Ectodermal cell (in vitro differentiated cells): ENCODE measurements around the gene ZC2HC1B.

ENCODE experiments used
- H3K27ac ChIP-seq: 2 replicates; pipeline ENCODE4 v1.7.0; 2013; ENCODE audit warnings: mild to moderate bottlenecking, low read depth, low read length; ENCODE audit not compliant: insufficient read depth, poor library complexity, severe bottlenecking
- H3K27me3 ChIP-seq: 2 replicates; pipeline ENCODE4 v1.7.0; 2013; ENCODE audit warnings: mild to moderate bottlenecking, low read length; ENCODE audit not compliant: insufficient read depth, control insufficient read depth, poor library complexity, severe bottlenecking
- H3K36me3 ChIP-seq: one replicate; pipeline ENCODE4 v1.7.0; 2013; ENCODE audit warnings: low read length; ENCODE audit not compliant: control insufficient read depth, insufficient read depth
- H3K4me1 ChIP-seq: one replicate; pipeline ENCODE4 v1.7.0; 2013; ENCODE audit warnings: low read length; ENCODE audit not compliant: control insufficient read depth, insufficient read depth
- H3K4me3 ChIP-seq: 2 replicates; pipeline ENCODE4 v1.7.0; 2013; ENCODE audit warnings: low read depth, low read length, control low read depth; ENCODE audit not compliant: insufficient read depth
- H3K9me3 ChIP-seq: 2 replicates; pipeline ENCODE4 v1.7.0; 2013; ENCODE audit warnings: mild to moderate bottlenecking, low read length, moderate library complexity; ENCODE audit not compliant: control insufficient read depth
- WGBS, 2 experiments: methylation state at CpG; one replicate each; pipeline ENCODE4 v1.1.7; 2013; ENCODE audit warnings: missing lambda C conversion rate in 2 of 2; 5-methylcytosine and 5-hydroxymethylcytosine counted together

ZC2HC1B gene

GRCh38 chr6:143967706-143968376 is 103.6 kb downstream of the ZC2HC1B start:
- H3K4me3 ChIP-seq, result no peak overlapping the region
- no peak overlapping the region for H3K27ac ChIP-seq
- peaks cover 75% of the 10 kb centered on the region for H3K4me1 ChIP-seq
- H3K27me3 ChIP-seq, result peaks cover 62% of the 10 kb centered on the region
- WGBS, 2 experiments, result 26 to 53% methylated on average over 2 to 5 of the region's 5 CpGs
- H3K36me3 ChIP-seq, result no peaks in the 10 kb centered on the region
- H3K9me3 ChIP-seq, result no peaks in the 10 kb centered on the region

GRCh38 chr6:143969077-143969476 is 104.8 kb downstream of the ZC2HC1B start:
- Histone ChIP-seq H3K4me1 (peaks cover 71% of the 10 kb centered on the region), H3K9me3 (no peaks in the 10 kb centered on the region), H3K36me3 (no peaks in the 10 kb centered on the region), H3K4me3 (no peak overlapping the region), H3K27ac (no peak overlapping the region), H3K27me3 (peaks cover 57% of the 10 kb centered on the region)
- WGBS, 2 experiments, result 12% methylated on average over 1 of the region's 2 CpGs; no CpG with 5 or more reads in 1 of the 2 experiments

- H3K27me3 ChIP-seq, result peaks cover 49% of the 10 kb centered on the region
- 74 to 76% methylated on average over 4 to 6 of the region's 6 CpGs for WGBS, 2 experiments
- H3K36me3 ChIP-seq, result no peaks in the 10 kb centered on the region
- H3K9me3 ChIP-seq, result no peaks in the 10 kb centered on the region
- H3K4me3 ChIP-seq, result no peak overlapping the region
- no peak overlapping the region for H3K27ac ChIP-seq
- H3K4me1 ChIP-seq, result peaks cover 62% of the 10 kb centered on the region
These were observed 106.4 kb downstream of the ZC2HC1B start for GRCh38 chr6:143970456-143971218.

- H3K27ac ChIP-seq, result no peak overlapping the region
- H3K27me3 ChIP-seq, result peaks cover 39% of the 10 kb centered on the region
- no peak overlapping the region for H3K4me3 ChIP-seq
- whole genome bisulfite sequencing, 2 experiments, result 15% methylated on average over 3 to 4 of the region's 4 CpGs
- H3K4me1 ChIP-seq, result peaks cover 55% of the 10 kb centered on the region
- H3K36me3 ChIP-seq, result no peaks in the 10 kb centered on the region
- H3K9me3 ChIP-seq, result no peaks in the 10 kb centered on the region
These were observed 107.4 kb downstream of the ZC2HC1B start for GRCh38 chr6:143971482-143972205.

GRCh38 chr6:143973097-143973966 is 109.1 kb downstream of the ZC2HC1B start:
- H3K27ac ChIP-seq, result peak overlapping the region; percentile 80

GRCh38 chr6:143974089-143974488 is 109.8 kb downstream of the ZC2HC1B start:
- no peak overlapping the region for H3K27ac ChIP-seq
- H3K9me3 ChIP-seq, result no peaks in the 10 kb centered on the region
- no peaks in the 10 kb centered on the region for H3K36me3 ChIP-seq
- H3K4me1 ChIP-seq, result peaks cover 44% of the 10 kb centered on the region
- WGBS, 2 experiments, result 58 to 75% methylated on average over 6 to 8 of the region's 8 CpGs
- no peak overlapping the region for H3K4me3 ChIP-seq
- H3K27me3 ChIP-seq, result peaks cover 24% of the 10 kb centered on the region

More at GRCh38 chr6:143973097-143973966, 109.1 kb downstream of the ZC2HC1B start:
- H3K4me1 ChIP-seq, result peaks cover 51% of the 10 kb centered on the region
- WGBS, 2 experiments, result 1 to 3% methylated on average over 13 of the region's 13 CpGs
- no peaks in the 10 kb centered on the region for H3K36me3 ChIP-seq
- no peak overlapping the region for H3K4me3 ChIP-seq
- no peaks in the 10 kb centered on the region for H3K9me3 ChIP-seq
- peaks cover 24% of the 10 kb centered on the region for H3K27me3 ChIP-seq

GRCh38 chr6:143976806-143977349 is 112.6 kb downstream of the ZC2HC1B start:
- Histone ChIP-seq H3K27ac (no peak overlapping the region), H3K4me3 (no peak overlapping the region), H3K9me3 (no peaks in the 10 kb centered on the region), H3K4me1 (peaks cover 18% of the 10 kb centered on the region), H3K27me3 (peaks cover 4% of the 10 kb centered on the region), H3K36me3 (no peaks in the 10 kb centered on the region)
- WGBS, 2 experiments, result 100% methylated on average over 1 of the region's 3 CpGs; no CpG with 5 or more reads in 1 of the 2 experiments

GRCh38 chr6:143980921-143981320 is 116.6 kb downstream of the ZC2HC1B start:
- no peaks in the 10 kb centered on the region for H3K36me3 ChIP-seq
- H3K4me1 ChIP-seq, result no peaks in the 10 kb centered on the region
- H3K4me3 ChIP-seq, result no peak overlapping the region
- WGBS, 2 experiments, result 100% methylated on average over 1 of the region's 1 CpG; no CpG with 5 or more reads in 1 of the 2 experiments
- H3K9me3 ChIP-seq, result no peaks in the 10 kb centered on the region
- H3K27ac ChIP-seq, result no peak overlapping the region
- H3K27me3 ChIP-seq, result no peaks in the 10 kb centered on the region

- H3K27ac ChIP-seq, result no peak overlapping the region
- no peaks in the 10 kb centered on the region for H3K9me3 ChIP-seq
- no peaks in the 10 kb centered on the region for H3K27me3 ChIP-seq
- no peaks in the 10 kb centered on the region for H3K4me1 ChIP-seq
- H3K4me3 ChIP-seq, result no peak overlapping the region
- H3K36me3 ChIP-seq, result no peaks in the 10 kb centered on the region
- WGBS, 2 experiments, result 87 to 90% methylated on average over 2 of the region's 2 CpGs
These were observed 118.7 kb downstream of the ZC2HC1B start for GRCh38 chr6:143982968-143983367.
